ENCODE data around the gene RBM33. TPM values are rescaled to one million over a fixed set of nuclear protein-coding genes. Genes with fewer than 3 reads are reported as not detected.
A peak's percentile ranks its signal among the peaks of the same experiment; 100 is the strongest.

Gene RBM33
- total RNA-seq, 2 donors from 2014 or later: 82.3 to 128 TPM

DNA sequence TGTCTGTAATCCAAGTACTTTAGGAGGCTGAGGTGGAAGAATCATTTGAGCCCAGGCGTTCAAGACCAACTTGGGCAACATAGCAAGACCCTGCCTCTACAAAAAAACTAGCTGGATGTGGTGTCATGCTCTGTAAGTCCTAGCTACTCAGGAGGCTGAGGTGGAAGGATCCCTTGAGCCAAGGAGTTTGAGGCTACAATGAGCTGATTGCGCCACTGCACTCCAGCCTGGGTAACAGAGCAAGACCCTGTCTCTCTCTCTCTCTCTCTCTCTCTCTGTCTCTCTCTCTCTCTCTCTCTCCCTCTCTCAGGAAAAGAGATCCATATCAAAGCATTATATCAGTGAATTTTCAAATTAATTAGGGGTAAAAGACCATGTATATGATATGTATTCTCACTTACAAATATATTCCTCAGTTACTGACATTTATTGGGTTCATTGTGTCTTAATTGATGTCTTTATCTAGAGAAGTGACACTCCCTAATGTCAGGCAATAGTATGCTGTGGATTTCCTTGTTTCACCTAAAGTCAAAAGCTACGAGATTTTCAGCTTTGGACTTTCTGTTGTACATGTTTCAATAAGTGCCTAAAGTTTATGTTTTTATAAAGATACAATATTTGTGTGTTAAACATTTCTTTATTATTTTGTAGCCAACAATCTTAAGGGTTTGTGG, 91.1 kb downstream of the RBM33 start:
- Mint-ChIP-seq H3K36me3 (peaks cover 9% of the 10 kb centered on the region), H3K4me3 (no peak overlapping the region), H3K9me3 (no peaks in the 10 kb centered on the region), H3K27ac (peak overlapping the region; percentile 10 to 11), H3K4me1 (ENCODE audit: low read depth in 2 of 2) (peaks cover 31 to 41% of the 10 kb centered on the region in 2 donors), H3K27me3 (no peaks in the 10 kb centered on the region)
- no peak for ATAC-seq
- DNase-seq (ENCODE audit: low spot score): no peak

DNA sequence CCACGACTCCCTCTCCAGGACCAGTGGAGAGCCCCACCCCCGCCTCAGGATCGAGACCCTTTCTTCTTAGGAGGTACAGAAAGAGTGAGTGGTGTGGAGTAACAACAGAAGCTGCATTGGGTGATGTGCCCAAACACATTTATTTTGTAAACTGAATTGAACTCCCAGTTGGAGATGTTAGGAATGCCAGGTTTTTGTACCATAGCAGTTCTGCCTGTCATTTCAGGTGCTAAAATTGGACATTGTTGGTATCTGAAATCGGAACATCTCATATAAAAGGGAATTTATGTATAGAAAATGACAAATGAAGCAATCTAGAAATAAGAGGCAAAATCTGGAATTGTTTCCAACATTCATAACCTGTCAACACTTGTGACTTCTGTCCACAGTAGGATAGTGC, 93.1 kb downstream of the RBM33 start:
- ATAC-seq: no peak
- H3K9me3 Mint-ChIP-seq: no peaks in the 10 kb centered on the region
- DNase-seq (ENCODE audit: low spot score): no peak
- H3K27me3 Mint-ChIP-seq: no peaks in the 10 kb centered on the region
- H3K4me1 Mint-ChIP-seq (ENCODE audit: low read depth in 2 of 2): peaks cover 25 to 40% of the 10 kb centered on the region in 2 donors
- peaks cover 9% of the 10 kb centered on the region for H3K36me3 Mint-ChIP-seq
- H3K27ac Mint-ChIP-seq: no peak overlapping the region
- H3K4me3 Mint-ChIP-seq: no peak overlapping the region

DNA sequence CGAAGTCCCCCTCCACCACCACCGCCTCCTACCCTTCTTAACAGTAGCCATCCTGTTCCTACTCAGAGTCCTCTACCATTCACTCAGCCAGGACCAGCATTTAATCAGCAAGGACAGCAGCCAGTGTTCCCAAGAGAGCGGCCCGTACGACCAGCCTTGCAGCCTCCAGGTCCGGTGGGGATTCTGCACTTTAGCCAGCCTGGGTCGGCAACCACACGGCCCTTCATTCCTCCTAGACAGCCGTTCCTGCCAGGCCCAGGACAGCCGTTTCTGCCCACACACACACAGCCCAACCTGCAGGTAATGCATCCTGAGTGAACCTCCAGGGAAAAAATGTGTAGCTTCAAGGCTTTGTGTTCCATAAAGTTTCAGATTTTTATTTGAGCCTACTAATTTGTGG, 93.6 kb downstream of the RBM33 start:
- DNase-seq (ENCODE audit: low spot score) (no peak), ATAC-seq (no peak)
- H3K9me3 Mint-ChIP-seq: no peaks in the 10 kb centered on the region
- H3K27ac Mint-ChIP-seq: no peak overlapping the region
- no peaks in the 10 kb centered on the region for H3K27me3 Mint-ChIP-seq
- peaks cover 9% of the 10 kb centered on the region for H3K36me3 Mint-ChIP-seq
- H3K4me1 Mint-ChIP-seq (ENCODE audit: low read depth in 2 of 2): peaks cover 20 to 35% of the 10 kb centered on the region in 2 donors
- H3K4me3 Mint-ChIP-seq: no peak overlapping the region

DNA sequence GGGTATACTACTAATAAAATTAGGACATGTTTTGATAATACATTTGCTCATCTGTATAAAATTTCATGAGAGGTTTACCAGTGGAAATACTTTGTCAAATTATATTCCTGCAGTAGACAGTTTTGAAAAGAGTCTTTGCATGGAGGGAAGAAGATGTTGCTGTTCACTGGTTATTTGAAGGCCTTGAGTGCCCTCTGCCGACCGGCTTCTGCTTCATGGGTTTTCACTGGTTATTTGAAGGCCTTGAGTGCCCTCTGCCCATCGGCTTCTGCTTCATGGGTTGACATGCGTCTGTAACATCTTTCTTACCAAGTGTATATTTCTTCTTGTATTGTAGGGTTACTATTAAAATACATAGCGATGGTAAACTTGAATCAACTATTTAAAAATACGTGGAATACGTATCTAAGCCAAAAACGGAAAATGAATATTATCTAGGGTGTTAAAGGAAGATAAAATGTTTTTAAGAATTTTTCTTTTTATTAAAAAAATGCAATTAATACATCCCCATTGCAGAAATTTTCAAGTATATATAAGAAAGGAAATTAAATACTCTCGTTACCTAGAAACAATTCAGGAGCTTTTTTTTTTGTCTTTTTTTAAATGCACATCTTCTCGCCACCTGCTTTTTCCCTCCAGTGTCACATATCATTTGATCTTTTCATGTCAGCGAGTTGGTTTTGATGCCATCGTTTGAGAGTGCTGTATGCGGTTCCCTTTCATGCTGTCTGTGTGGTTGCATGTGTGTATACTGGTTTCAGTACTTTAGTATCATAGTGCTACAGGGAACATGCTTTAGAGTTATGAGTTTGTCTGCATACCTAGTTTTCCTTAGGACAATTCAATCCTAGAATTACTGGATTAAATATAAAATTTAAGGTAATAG, 94.4 kb downstream of the RBM33 start:
- no peaks in the 10 kb centered on the region for H3K27me3 Mint-ChIP-seq
- peaks cover 14% of the 10 kb centered on the region for H3K36me3 Mint-ChIP-seq
- H3K9me3 Mint-ChIP-seq: no peaks in the 10 kb centered on the region
- H3K4me3 Mint-ChIP-seq: peak overlapping the region; percentile 36
- ATAC-seq (peak in 1 of 2 donors; percentile 62), DNase-seq (ENCODE audit: low spot score) (no peak)
- peaks cover 14 to 29% of the 10 kb centered on the region in 2 donors for H3K4me1 Mint-ChIP-seq (ENCODE audit: low read depth in 2 of 2)
- peak overlapping the region in 1 of 2 donors; percentile 47 for H3K27ac Mint-ChIP-seq

DNA sequence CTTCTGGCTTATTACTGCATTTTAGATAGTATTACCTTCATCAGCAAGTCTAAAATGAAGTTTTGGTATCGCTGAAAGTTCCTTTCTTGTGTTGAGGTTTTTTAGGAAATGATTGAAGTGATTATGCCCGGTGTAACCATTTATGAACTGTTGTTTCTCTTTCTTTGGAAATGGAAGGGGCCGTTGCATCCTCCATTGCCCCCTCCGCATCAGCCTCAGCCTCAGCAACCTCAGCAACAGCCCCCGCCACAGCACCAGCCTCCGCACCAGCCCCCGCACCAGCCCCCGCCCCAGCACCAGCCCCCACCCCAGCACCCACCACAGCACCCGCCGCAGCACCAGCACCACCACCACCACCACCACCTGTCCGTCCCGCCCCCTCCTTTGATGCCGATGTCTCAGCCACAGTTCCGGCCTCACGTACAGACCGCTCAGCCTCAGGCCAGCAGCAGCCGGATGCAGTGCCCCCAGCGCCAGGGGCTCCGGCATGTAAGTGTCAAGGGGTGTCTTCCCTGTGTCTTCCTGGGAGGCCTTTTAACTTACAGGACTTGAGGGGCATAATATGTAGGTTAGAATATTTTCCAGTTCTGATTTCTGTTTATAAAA, 95.2 kb downstream of the RBM33 start:
- DNase-seq (ENCODE audit: low spot score) (no peak), ATAC-seq (peak; percentile 63 to 73)
- peaks cover 15% of the 10 kb centered on the region for H3K36me3 Mint-ChIP-seq
- no peaks in the 10 kb centered on the region for H3K9me3 Mint-ChIP-seq
- peaks cover 11 to 22% of the 10 kb centered on the region in 2 donors for H3K4me1 Mint-ChIP-seq (ENCODE audit: low read depth in 2 of 2)
- peak overlapping the region; percentile 23 to 47 for H3K27ac Mint-ChIP-seq
- no peaks in the 10 kb centered on the region for H3K27me3 Mint-ChIP-seq
- peak overlapping the region; percentile 15 for H3K4me3 Mint-ChIP-seq

DNA sequence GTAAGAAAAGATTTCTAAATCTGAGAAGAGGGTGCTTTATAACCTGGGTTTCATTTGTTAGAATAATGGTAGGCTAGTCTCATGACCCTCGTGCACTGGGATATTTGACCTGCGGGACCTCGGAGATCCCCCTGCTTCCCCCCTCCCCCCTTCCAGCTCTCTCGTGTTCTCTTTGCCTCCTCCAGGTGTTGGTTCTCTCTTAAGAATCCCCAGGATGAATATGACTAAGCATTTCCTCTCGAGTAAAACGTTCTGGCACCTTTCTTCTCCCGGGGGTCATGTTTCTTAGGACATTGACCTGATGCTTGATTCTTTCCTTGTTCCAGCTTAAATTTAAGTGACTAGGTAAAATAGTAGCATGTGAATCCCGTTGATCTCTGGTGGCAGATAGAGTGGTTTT, 96.6 kb downstream of the RBM33 start:
- Mint-ChIP-seq H3K27ac (peak overlapping the region; percentile 23 to 47), H3K27me3 (no peaks in the 10 kb centered on the region), H3K4me3 (no peak overlapping the region), H3K4me1 (ENCODE audit: low read depth in 2 of 2) (peaks cover 9 to 14% of the 10 kb centered on the region in 2 donors), H3K36me3 (peaks cover 19% of the 10 kb centered on the region), H3K9me3 (no peaks in the 10 kb centered on the region)
- ATAC-seq (no peak), DNase-seq (ENCODE audit: low spot score) (no peak)

DNA sequence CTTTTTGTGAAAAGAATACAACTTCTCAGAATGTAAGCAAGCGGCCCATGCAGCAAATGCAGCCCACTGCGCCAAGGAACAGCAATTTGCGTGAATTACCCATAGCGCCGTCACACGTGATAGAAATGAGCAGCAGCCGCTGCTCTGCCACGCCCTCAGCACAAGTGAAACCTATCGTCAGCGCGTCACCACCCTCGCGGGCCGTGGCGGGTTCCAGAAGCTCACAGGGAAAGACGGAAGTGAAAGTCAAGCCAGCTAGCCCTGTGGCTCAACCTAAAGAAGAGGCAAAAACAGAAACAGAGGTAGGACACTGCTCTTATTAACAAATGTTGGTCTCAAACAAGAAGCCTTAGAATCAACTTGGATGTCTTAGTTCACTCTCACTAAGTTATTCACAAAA, 97.3 kb downstream of the RBM33 start:
- Mint-ChIP-seq H3K27me3 (no peaks in the 10 kb centered on the region), H3K4me1 (ENCODE audit: low read depth in 2 of 2) (peaks cover 12 to 13% of the 10 kb centered on the region in 2 donors), H3K36me3 (peaks cover 19% of the 10 kb centered on the region), H3K4me3 (no peak overlapping the region), H3K9me3 (no peaks in the 10 kb centered on the region), H3K27ac (peak overlapping the region; percentile 23 to 47)
- no peak for DNase-seq (ENCODE audit: low spot score)
- ATAC-seq: no peak

DNA sequence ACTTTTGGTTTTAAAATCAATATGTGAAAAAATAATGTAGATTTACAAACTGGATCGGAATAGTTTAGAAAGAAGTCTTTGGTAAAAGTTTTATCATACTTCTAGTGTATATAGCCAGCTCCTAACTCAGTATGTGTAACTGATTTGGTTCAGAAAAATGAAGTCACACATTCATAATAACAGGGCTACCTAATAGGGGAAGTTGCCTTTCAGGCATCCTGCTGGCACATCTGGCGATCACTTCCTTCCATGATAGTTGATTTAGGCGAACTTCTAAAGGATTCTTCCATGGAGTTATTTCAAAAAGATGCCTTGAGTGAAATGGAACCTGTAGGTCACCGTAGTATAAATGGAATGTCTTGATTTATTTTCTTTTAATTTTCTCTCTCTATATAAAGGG, 98.7 kb downstream of the RBM33 start:
- peaks cover 12 to 13% of the 10 kb centered on the region in 2 donors for H3K4me1 Mint-ChIP-seq (ENCODE audit: low read depth in 2 of 2)
- H3K27me3 Mint-ChIP-seq: no peaks in the 10 kb centered on the region
- H3K9me3 Mint-ChIP-seq: no peaks in the 10 kb centered on the region
- no peak for ATAC-seq
- H3K36me3 Mint-ChIP-seq: peaks cover 19% of the 10 kb centered on the region
- H3K4me3 Mint-ChIP-seq: no peak overlapping the region
- DNase-seq (ENCODE audit: low spot score): no peak
- no peak overlapping the region for H3K27ac Mint-ChIP-seq

DNA sequence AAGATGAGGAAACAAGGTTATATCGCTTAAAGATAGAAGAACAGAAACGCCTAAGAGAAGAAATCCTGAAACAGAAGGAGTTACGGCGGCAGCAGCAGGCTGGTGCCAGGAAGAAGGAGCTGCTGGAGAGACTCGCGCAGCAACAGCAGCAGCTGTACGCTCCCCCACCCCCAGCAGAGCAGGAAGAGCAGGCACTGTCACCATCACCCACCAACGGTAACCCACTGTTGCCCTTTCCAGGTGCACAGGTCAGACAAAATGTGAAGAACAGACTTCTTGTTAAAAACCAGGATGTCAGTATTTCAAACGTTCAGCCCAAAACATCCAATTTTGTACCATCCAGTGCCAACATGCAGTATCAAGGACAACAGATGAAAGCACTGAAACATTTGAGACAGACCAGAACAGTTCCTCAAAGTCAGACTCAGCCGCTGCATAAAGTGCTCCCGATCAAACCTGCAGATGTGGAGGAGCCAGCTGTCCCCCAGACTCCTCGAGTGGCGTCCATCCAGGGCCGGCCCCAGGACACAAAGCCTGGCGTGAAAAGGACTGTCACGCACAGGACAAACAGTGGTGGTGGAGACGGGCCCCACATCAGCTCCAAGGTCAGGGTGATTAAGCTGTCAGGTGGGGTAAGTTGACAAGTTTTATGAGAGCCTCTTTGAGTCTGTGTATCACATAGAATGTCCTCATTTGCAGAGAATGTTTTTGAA, 100.7 kb downstream of the RBM33 start:
- H3K4me1 Mint-ChIP-seq (ENCODE audit: low read depth in 2 of 2): peaks cover 20 to 23% of the 10 kb centered on the region in 2 donors
- H3K4me3 Mint-ChIP-seq: no peak overlapping the region
- peaks cover 10% of the 10 kb centered on the region for H3K36me3 Mint-ChIP-seq
- no peaks in the 10 kb centered on the region for H3K27me3 Mint-ChIP-seq
- H3K9me3 Mint-ChIP-seq: no peaks in the 10 kb centered on the region
- DNase-seq (ENCODE audit: low spot score) (no peak), ATAC-seq (no peak)
- no peak overlapping the region for H3K27ac Mint-ChIP-seq

DNA sequence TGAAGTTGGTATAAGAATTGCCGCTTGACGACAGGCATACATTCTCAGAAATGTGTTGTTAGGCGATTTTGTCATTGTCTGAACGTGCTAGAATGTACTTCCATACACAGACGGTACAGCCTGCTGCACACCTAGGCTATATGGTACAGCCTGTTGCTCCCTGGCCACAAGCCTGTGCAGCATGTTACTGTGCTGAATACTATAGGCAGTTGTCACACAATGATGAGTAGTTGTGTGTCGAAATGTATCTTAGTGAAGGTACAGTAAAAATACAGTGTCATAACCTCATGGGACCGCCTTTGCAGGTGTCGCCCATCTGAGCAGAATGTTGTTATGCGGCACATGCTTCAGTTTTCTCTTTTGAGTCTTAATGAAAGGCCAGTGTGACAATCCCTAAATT, 101.3 kb downstream of the RBM33 start:
- Mint-ChIP-seq H3K4me1 (ENCODE audit: low read depth in 2 of 2) (peaks cover 23 to 26% of the 10 kb centered on the region in 2 donors), H3K27me3 (no peaks in the 10 kb centered on the region), H3K9me3 (no peaks in the 10 kb centered on the region), H3K27ac (peak overlapping the region in 1 of 2 donors; percentile 50), H3K36me3 (peaks cover 10% of the 10 kb centered on the region), H3K4me3 (no peak overlapping the region)
- DNase-seq (ENCODE audit: low spot score) (no peak), ATAC-seq (no peak)

DNA sequence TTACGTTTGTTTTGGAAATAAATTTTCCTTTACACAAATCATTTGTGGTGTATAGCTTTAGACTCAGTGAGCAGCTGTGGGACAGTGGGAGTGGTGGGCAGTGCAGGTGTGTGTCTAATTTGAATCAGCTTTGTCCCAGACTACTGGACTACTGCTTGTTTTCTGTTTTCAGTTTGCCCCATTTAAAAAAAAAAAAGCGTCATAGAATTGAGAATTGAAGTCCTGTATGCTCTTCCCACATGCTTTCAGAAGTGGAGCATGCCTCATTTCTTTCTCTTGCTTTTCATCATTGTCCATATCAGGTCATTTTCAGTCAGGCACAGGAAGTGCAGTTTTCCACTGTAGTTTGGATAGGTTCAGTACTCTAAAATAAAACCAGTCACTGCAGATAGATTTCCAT, 101.7 kb downstream of the RBM33 start:
- Mint-ChIP-seq H3K9me3 (no peaks in the 10 kb centered on the region), H3K27ac (peak overlapping the region in 1 of 2 donors; percentile 50), H3K4me3 (no peak overlapping the region), H3K36me3 (peaks cover 10% of the 10 kb centered on the region), H3K4me1 (ENCODE audit: low read depth in 2 of 2) (peaks cover 22 to 23% of the 10 kb centered on the region in 2 donors), H3K27me3 (no peaks in the 10 kb centered on the region)
- DNase-seq (ENCODE audit: low spot score) (no peak), ATAC-seq (peak in 1 of 2 donors; percentile 20)

DNA sequence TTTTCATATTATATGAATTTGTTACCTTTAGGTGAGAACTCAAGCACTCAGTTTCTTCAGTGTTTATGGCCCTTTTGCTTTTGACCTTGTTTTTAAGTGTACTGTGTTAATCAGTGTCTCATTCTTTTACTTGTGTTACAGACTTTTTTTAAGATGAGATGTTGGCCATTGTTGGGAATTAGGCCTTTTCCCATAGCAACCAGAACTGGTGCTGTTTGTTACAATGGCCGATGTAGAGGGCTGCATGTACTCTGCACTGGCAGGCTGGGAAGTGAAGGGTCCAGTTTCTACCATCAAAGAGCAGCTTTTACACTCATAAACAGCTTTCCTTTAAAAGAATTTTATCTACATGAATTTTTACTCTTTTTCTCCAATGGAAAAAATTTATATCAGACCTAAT, 102.7 kb downstream of the RBM33 start:
- Mint-ChIP-seq H3K27me3 (no peaks in the 10 kb centered on the region), H3K27ac (no peak overlapping the region), H3K9me3 (no peaks in the 10 kb centered on the region), H3K36me3 (peaks cover 10% of the 10 kb centered on the region), H3K4me3 (no peak overlapping the region), H3K4me1 (ENCODE audit: low read depth in 2 of 2) (peaks cover 25 to 31% of the 10 kb centered on the region in 2 donors)
- DNase-seq (ENCODE audit: low spot score) (no peak), ATAC-seq (no peak)

DNA sequence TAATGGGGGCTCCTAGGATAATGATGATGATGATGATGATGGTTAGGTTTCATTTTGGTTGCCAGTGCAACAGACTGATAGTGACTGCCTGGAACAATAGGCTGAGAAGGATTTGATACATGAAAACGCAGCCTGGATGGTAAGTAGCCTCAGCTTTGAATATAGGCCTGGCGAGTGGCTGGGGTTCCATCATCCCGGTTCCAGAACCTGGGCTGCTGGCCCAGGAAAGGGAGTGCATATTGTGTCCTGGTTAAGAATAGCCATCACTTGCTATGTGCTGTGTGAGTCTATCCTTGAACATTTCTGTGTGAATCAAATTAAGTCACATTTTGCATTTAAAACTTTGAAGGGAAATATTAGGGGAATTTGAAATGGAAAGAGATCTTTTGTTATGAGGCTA, 105.1 kb downstream of the RBM33 start:
- no peak for ATAC-seq
- Mint-ChIP-seq H3K27me3 (no peaks in the 10 kb centered on the region), H3K4me3 (no peak overlapping the region), H3K4me1 (ENCODE audit: low read depth in 2 of 2) (peaks cover 46 to 55% of the 10 kb centered on the region in 2 donors), H3K27ac (peak overlapping the region; percentile 37 to 38), H3K36me3 (peaks cover 5% of the 10 kb centered on the region), H3K9me3 (no peaks in the 10 kb centered on the region)
- no peak for DNase-seq (ENCODE audit: low spot score)
